ENCODE data around the gene KCNE5.
A peak's percentile ranks its signal among the peaks of the same experiment; 100 is the strongest.
"Not testable (repeated sequence)": the region's sequence is repeated elsewhere in the genome, so short reads cannot be mapped to it uniquely, and the experiment has no call there.

The KCNE5 gene, protein sequence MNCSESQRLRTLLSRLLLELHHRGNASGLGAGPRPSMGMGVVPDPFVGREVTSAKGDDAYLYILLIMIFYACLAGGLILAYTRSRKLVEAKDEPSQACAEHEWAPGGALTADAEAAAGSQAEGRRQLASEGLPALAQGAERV

DNA sequence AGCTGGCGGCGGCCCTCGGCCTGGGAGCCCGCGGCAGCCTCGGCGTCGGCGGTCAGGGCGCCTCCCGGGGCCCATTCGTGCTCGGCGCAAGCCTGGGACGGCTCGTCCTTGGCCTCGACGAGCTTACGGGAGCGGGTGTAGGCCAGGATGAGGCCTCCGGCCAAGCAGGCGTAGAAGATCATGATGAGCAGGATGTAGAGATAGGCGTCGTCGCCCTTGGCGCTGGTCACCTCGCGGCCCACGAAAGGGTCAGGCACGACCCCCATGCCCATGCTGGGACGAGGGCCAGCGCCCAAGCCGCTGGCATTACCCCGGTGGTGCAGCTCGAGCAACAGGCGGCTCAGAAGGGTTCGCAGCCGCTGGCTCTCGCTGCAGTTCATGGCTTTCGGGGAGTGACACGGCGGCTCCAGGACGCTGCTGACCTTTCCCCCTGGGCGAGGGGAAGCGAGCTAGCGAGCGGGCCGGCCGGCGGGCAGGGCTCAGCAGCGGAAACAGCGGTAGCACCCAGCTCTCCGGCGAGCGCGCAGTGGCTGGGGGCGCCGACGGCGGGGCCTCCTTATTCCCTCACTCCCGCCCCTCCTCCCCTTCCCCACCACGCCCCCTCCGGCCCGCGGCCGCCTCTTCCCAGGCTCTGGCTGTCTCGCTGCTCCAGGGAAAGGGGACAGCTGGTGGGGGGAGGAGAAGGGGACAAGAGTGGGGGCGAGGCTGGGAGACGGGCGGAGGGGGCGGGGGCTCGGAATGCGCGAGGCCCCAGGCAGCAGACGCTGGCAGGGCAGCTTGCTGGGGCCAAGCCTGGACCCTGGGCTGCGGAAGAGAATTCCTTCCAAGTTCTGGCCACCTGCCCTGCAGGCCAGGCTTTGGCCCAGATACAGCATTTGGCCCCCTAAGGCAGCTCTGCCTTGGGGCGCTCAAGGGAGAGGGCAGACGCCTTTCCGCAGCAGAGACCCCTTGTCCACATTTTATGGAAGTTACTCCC is at the start of gene KCNE5:
TSS of gene KCNE5 (minus strand) at position 532 of the 976 bp plus-strand sequence. CDS start at position 380, 152 bp downstream.
- DNase-seq: peak in 21 of 58 donors; percentile 0 to 26 (median 3)

DNA sequence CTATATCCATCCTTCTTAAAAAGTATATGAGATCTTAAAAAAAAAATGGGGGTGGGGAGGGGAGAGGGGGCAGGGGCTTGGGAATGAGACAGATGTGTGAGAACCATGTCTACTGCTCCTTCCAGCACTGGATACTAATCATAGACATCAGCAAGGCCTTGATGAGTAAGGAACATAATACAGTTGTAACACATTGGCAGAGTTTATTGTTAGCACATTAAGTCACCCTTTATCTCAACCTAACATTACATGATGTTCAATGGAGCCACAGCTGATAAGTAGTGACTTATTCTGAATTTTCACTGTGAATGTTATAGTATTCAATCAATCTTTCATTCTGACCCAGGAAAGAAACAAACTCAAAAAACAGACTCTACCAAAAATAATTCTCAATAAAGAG is 47.3 kb upstream of the KCNE5 start:
- no peak for DNase-seq

DNA sequence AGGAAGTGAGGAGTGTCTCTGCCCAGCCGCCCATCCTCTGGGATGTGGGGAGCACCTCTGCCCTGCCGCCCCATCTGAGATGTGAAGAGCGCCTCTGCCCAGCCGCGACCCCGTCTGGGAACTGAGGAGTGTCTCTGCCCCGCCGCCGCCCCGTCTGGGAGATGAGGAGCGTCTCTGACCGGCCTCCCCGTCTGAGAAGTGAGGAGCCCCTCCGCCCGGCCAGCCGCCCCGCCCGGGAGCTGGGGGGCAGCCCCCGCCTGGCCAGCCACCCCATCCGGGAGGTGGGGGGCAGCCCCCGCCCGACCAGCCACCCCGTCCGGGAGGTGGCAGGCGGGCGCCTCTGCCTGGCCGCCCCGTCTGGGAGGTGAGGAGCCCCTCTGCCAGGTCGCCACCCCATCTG is 46.2 kb upstream of the KCNE5 start:
- DNase-seq: not testable (repeated sequence)

DNA sequence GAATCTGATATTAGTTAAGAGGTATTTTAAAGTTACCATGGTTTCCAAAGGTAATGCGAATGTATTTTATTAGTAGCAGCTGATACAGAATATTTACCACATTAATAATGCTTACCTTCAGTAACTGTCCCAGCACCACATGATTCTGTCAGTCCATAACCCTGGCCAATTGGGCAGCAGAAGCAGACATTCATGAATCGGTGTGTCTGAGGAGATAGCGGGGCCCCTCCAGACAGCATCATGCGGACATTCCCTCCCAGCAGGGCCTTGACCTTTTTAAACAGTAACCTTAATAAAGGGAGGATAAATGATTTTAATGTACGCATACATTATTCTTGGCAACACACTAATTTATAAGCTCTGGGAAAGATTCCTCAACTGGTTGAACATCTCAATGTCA is 43.0 kb upstream of the KCNE5 start:
- no peak for DNase-seq

DNA sequence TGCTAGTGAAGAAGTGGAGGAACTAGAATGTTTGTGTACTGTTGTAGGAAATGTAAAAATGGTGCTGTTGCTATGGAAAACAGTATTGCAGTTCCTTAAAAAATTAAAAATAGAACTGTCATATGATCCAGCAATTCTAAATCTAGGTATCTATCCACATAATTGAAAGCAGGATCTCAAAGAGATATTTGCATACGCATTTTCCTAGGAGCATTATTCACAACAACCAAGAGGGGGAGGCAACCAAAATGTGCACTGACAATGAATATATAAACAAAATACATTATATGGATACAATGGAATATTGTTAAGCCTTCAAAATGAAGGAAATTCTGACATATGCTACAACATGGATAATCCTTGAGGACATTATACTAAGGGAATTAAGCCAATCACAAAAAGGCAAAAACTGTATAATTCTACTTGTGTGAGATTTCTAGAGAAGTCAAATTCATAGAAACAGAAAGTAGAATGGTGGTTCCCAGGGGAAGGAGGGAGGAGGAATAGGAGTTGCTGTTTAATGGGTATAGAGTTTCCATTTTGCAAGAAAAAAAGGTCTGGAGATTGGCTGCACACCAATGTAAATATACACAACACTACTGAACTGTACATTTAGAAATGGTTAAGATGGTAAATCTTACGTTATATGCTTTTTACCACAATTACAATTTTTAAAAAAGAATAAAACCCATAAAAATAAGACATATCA is 35.6 kb upstream of the KCNE5 start:
- no peak for DNase-seq

DNA sequence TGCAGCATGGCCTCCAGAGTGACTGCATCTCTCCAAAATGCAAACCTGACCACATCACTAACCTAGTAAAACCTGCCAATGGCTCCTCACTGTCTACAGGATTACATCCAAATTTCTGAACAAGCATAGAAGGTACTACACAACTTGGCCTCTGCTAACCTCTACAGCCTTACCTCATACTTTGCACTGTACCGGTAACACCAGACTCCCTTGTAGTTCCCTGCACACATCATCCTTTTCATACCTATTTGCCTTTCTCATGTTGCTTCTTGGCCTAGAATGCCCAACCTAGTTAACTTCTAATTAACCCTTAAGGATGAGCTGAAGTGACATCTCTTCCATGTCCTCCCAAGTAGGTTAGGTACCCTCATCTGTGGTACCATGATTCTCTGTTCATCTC is 33.4 kb upstream of the KCNE5 start:
- DNase-seq: no peak

DNA sequence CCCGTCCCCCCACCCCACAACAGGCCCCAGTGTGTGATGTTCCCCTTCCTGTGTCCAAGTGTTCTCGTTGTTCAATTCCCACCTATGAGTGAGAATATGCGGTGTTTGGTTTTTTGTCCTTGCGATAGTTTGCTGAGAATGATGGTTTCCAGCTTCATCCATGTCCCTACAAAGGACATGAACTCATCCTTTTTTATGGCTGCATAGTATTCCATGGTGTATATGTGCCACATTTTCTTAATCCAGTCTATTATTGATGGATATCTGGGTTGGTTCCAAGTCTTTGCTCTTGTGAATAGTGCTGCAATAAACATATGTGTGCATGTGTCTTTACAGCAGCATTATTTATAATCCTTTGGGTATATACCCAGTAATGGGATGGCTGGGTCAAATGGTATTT is 32.4 kb upstream of the KCNE5 start:
- DNase-seq: not testable (repeated sequence)

DNA sequence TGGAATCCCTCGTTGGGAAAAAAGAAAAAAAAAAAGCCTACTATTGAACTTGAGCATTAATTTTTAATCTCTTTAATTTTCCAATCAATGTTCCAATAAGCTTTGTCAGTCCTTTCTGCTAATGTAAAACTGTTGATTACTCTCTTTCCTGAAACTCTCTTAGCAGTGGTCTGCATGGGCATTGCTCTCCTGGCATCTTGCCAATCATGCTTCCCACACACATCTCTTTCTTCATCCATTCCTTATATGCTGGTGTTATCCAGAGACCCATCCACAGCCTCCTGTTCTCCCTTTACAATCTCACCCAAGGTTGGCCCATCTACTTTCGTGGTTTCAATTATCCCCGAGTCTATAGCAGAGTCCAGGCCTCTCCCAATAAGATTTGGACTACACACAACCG is 31.8 kb upstream of the KCNE5 start:
- DNase-seq: no peak

DNA sequence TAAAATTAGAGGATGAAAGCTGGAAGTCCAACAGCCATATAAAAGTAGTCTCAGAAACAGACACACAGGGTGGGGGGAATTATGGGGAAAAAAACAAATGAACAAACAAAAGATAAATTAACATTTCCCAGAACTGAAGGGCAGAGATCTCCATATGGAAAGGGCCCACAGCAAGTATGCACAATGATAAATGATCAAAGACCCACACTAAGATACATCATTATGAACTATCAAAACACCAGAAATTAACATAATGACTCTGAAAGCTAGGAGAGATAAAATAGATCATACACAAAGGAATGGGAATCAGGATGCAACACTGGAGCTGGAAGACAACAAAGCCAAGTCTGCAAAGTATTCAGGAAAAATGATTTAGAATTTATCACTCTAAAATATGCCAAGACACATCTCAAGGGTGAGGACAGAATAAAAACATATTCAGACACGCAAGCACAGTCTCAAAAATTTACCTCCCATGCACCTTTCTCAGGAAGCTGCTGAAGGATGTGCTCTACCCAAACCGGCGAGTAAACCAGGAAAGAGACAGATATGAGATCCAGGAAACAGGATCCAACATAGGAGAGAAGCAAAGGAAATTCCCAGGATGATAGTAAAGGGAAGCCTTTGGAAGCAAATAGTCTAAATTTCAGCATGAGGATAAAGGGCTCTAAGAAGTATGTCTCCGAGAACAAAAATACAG is 30.7 kb upstream of the KCNE5 start:
- DNase-seq: no peak

DNA sequence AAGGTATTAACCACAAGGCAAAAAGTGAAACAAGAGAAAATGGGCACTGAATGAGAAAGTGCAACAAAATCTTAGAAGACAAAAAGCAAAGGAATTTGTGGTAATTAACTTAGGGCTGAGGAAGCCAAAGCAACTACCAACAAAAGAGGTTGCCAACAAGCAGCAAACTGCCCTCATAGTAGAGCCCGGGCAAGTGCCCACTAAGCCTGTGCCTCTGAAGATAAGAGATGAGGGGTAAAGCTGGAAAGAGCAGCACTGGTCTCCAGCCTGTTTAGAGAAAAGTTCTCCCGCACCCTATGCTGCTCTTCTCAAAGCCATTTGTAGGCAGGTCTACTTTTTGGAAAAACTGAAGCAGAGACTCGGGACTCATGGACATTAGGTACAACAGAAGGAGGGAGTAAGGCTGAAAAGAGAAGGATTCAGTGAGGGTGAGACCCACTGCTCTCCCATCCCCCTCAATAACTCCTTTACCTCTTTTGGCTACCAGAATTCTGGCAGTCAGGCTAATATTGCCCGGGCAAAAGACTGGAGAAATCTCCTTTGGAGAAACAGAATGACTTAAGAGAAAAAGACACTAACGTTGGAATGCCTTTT is 29.6 kb upstream of the KCNE5 start:
- no peak for DNase-seq

DNA sequence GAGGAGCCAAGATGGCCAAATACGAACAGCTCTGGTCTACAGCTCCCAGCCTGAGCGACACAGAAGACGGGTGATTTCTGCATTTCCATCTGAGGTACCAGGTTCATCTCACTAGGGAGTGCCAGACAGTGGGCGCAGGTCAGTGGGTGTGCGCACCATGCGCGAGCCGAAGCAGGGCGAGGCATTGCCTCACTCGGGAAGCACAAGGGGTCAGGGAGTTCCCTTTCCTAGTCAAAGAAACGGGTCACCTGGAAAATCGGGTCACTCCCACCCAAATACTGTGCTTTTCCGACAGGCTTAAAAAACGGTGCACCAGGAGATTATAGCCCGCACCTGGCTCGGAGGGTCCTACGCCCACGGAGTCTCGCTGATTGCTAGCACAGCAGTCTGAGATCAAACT is 19.7 kb upstream of the KCNE5 start:
- DNase-seq: not testable (repeated sequence)

DNA sequence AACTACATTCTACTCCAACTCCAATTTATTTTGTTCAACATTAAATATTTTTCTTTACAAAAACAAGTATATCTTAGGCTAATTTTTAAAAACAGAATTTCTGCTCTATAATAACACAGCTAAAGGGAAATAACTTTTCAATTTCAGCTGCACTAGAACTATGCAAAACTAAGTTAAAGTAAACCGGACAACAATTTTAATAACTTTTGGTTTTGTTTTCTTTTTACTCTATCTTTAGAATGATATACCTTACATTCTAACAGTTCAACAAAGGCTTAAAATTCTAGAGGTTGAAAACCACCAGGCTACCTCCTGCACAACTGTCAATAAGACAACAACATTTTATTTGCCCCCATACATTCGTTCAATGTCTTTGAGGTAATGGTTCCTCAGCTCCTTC is 18.7 kb upstream of the KCNE5 start:
- no peak for DNase-seq

DNA sequence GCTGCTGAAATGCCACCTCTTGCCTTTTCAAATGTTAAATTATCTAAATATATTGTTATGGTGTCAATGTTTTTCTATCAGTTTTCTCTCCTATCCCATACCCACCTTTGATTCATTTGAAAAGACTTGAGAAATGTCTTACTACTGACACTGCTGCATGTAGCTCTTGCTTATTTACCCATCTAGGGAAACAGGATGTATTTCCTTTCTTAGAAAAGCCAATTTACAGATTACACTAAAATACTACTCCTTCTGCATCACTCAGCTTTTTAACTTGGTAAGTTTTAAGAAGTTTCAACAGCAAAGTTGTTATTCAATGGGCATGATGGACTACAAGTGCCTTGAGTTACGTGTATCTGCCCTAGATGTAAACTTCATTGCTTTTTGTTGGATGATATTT is 13.2 kb upstream of the KCNE5 start:
- DNase-seq: no peak

DNA sequence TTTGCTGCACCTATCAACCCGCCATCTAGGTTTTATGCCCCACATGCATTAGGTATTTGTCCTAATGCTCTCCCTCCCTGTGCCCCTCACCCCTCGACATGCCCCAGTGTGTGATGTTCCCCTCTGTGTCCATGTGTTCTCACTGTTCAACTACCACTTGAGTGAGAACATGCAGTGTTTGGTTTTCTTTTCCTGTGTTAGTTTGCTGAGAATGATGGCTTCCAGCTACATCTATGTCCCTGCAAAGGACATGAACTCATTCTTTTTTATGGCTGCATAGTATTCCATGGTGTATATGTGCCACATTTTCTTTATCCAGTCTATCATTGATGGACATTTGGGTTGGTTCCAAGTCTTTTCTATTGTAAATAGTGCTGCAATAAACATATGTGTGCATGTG is 12.5 kb upstream of the KCNE5 start:
- not testable (repeated sequence) for DNase-seq

DNA sequence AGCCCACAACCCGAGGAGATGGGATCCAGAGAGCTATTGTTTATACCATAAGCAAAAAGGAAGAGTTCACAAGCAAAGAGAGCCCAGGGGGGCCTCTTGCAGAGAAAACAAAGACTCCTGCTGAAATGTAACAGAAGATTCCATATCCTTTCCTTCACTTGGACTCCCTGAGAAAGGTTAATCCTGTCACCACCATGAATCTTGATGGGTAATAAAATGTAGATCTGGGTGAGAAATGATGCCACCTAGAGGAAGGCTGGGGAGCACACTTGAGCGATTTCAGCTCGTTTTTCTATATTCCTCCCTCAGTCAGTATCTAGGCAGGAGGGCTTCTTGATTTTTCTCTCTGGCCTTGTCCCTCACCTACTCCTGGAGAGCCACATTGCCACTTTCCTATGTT is 10.2 kb upstream of the KCNE5 start:
- DNase-seq: no peak

DNA sequence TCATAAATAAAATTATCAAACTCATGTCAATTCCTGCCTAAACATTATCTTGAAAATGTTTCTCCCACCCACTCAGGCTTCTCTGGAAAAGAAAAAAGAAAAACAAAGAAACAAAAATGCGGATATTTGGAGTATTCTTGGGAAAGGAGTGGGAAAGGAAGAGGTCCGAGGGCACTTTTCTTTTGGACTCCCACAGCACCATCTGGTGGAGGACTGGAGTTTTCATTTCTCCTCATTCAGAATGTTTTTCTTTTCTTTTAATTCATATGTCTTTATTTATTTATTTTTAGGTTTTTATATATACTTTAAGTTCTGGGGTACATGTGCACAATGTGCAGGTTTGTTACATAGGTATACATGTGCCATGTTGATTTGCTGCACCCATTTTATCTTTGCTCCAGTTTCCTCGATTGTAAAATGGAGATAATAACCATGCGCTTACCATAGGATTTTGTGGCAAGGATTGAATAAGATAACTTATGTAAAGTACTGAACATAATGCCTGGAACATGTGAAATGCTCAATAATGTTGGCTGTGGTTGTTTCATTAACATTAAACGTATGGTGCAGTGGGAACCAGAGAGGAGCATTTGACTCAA is 8.0 kb upstream of the KCNE5 start:
- DNase-seq: peak in 4 of 58 donors; percentile 1 to 3 (median 2)

DNA sequence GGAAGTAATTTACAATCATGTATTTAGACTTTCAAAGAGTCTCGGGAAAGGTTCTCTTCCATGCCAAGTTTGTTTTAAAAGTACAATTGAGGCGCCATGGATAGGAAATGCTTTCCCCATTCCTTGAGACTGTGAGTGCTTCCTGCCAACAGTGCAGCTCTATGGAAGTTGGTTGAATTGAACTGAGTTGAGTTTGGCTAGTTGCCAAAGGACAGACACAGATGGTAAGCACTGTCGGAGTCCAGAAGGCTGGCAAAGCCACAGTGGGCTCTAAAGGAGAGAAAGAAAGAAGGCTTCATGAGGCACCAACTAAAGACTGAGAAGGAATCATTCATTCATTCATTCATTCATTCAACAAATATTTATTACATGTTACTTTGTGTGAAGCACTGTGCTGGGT is 4.3 kb upstream of the KCNE5 start:
- DNase-seq: peak in 15 of 58 donors; percentile 0 to 42 (median 4)

DNA sequence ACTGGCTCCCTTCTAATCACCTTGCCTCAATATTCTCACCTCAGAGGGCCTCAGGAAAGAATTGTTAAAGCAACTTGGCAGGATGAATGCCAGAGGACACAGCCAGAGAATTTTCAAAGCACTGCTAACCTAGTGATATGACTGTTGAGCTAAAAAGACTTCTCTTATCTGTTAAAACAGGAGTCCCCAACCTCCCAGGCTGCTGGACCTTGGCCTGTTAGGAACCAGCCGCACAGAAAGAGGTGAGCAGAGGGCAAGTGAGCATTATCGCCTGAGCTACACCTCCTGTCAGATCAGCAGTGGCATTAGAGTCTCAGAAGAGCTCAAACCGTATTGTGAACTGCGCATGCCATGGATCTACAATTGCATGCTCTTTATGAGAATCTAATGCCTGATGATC is 1.7 kb upstream of the KCNE5 start:
- no peak for DNase-seq

DNA sequence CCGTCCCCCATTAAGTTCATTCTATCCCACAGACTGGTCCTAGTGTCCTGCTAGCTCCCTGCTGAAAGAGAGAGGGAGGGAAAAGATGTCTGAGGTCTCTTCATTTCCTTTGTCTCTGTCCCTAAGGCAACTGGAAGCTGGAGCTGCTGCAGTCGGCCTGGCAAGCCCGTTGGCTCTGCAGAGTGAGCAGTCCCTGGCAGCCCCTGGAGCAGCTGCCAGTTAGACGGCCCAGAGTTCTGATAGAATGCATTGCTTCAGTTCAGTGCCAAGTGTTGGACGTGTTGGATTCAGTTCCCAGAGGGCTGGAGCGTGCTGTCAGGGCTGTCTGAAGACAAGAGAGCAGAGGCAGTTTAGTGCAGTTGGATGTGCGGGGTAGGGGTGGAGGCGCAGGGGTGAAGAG is 975 bp downstream of the KCNE5 start:
- peak in 39 of 58 donors; percentile 0 to 59 (median 10) for DNase-seq

DNA sequence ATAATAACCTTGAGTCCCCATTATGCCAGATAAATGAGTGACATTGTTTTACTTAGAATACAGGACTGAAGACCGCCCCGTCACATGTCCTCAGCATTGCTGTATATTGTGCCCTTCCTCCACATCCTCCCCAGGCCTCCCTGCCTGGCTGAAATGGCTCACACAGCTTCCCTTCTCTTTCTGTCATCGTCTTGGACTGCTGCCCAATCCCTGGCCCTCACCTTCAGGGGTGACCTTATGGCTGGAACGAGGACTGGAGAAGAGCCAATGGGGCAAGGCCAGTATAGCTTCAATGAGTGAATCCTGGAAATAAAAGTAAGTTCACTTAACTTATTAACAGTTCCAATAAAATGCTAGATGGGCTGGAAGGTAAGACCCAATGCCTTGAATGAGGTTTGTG is 2.7 kb downstream of the KCNE5 start:
- DNase-seq: no peak

DNA sequence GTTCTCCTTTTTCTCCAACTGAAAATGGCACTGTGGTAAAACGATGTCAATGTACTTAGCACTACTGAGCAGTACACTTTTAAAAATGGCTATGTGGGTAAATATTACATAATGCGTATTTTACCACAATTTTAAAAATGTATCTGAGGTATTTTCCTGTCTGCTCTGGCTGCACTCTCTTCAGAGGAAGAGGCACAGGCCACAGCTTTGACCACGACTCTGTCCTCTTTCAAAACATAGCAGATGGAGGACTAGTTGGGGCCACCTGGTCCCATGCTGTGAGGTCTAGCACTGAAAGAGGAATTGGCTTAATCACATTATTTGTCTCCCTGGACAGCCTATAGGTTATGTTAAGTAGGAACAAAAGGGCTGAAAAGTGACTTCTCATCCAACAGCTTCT is 5.2 kb downstream of the KCNE5 start:
- DNase-seq: no peak
